Activated gamma-delta T cell treated with Interleukin-2 at 50 U/mL for 16 hours (primary cell): ENCODE results near the gene LGALS7B.
"Not testable (repeated sequence)": the region's sequence is repeated elsewhere in the genome, so short reads cannot be mapped to it uniquely, and the experiment has no call there.

ENCODE experiments used
- DNase-seq: peaks from one replicate; pipeline ENCODE4 v3.0.0-alpha.2; 2020

The LGALS7B gene

DNA sequence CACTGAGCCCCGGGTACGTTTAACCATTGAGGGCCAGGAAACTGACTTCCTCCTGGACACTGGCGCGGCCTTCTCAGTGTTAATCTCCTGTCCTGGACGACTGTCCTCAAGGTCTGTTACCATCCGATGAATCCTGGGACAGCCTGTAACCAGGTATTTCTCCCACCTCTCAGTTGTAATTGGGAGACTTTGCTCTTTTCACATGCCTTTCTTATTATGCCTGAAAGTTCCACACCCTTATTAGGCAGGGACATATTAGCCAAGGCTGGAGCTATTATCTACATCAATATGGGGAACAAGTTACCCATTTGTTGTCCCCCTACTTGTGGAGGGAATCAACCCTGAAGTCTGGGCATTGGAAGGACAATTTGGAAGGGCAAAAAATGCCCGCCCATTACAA is 36.9 kb downstream of the LGALS7B start:
- DNase-seq = not testable (repeated sequence)

DNA sequence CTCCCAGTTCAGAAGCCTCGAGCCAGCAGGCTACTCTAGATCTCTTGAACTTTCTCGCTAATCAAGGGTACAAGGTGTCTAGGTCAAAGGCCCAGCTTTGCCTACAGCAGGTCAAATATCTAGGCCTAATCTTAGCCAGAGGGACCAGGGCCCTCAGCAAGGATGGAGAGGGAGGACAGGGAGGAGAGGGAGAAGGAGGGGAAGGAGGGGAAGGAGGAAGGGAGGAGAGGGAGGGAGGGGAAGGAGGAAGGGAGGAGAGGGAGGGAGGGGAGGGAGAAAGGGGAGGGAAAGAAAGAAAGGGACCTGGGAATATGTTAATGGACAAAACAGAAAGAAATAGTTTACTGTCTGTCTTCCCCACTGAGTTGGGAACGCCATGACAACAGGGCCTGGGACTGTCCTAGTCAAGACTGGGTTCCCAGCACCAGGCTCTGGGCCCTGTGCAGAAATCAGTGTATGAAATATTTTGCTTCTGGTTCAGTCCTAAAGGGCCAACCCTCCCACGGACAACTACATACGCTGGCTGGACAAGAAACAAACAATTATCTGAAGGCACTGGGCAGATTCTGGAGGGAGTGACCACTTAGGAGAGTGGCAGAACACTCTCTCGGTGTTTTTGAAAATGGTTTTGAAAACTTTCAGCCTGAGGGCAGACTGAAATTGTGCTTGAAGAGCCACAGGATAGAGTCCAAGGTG is 38.0 kb downstream of the LGALS7B start:
- DNase-seq = no peak

DNA sequence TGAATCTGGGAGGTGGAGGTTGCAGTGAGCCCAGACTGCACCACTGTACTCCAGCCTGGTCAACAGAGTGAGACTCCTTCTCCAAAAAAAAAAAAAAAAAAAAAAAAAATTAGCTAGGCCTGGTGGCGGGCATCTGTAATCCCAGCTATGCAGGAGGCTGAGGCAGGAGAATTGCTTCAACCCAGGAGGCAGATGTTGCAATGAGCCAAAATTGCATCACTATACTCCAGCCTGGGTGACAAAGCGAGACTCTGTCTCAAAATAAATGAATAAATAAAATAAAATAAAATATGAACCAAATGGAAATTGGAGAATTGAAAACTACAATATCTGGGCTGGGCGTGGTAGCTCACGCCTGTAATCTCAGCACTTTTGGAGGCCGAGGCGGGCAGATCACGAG is 40.2 kb downstream of the LGALS7B start:
- DNase-seq = not testable (repeated sequence)

DNA sequence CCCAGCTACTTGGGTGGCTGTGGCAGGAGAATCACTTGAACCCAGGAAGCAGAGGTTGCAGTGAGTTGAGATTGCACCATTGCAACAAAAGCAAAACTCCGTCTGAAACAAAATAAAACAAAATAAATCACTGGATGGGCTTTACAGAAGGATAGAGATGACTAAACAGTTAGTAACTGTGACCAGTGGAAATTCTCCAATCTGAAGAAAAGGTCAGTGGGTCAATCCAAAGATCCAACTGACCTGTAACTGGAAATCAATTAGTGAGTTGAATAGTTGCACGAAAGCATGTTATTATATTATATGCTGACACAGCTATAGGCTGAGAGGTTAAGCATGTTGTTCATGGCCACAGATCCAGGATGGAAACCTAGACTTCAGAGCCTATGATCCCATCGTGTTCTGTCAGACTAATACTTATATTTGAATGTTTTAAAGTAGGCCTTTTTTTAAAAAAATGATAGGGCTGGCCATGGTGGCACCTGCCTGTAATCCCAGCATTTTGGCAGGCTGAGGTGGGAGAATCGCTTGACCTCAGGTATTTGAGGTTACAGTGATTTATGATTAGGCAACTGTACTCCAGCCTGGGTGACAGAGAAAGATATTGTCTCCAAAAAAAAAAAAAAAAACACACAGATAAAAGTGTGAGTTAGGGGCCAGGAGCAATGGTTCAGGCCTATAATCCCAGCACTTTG is 41.2 kb downstream of the LGALS7B start:
- DNase-seq = no peak

DNA sequence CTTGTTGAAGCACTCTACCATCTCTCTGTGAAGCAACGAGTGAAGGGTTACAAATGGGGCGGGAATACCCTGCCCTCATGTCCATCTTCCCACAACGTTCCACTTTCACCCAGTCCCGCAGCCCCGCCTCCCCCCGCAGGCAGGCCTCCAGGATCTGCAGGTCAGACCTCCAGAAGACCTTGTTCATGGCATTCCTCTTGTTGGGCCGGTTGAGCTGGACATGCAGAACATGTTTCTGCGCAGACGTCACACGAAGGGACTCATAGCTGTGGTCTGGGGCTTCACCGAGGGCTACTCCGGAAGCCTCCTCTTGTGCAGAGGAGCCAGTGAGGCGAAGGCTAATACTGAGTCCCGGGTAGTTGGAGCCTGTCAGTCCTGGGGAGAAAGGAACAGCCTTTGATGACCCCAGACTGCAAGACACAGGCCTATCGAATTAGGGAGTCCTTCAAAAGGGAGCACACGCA is 42.2 kb downstream of the LGALS7B start:
- no peak for DNase-seq

DNA sequence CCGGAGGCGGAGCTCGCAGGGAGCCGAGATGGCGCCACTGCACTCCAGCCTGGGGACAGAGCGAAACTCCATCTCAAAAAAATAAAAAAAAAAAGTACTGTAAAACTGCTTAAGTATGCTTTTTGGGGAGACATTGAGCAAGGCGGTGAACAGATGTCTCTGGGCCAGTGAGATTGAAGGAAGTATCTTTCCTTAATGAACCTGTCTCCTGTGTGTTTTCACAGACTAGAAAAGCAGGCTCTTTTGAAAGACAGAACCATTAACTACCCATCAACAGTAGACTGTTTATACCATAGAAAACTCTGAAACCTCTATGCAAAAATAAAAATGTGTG is 44.1 kb downstream of the LGALS7B start:
- DNase-seq = no peak

DNA sequence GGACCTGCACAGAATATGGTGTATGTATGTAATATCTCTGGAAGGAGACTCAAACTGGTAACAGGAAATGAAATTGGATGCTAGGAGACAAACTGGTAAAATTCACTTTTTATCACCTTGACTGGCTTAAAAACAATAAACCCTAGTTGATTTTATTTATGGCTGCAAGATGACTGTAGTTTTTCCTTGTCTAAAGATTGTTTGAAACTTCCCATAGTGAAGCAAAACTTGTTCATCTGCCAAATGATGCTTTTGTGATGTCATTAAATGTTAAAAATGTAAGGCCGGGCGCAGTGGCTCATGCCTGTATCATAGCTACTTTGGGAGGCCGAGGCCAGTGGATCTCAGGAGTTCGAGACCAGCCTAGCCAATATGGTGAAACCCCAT is 45.1 kb downstream of the LGALS7B start:
- DNase-seq = no peak

DNA sequence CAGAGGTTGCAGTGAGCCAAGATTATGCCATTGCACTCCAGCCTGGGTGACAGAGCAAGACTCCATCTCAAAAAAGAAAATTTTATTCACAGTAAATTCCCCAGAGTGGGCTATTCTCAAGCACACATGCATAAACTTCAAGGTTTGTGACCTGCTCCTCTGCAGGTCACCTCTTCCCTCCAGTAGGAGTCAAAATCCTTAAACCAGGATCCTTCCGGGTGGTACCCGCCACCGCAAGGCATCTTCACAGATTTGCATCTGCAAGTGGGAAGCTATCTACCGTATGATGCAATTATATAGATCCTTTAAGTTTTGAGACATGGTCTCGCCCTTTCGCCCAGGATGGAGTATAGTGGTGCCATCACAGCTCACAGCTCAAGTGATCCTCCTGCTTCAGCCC is 45.6 kb downstream of the LGALS7B start:
- no peak for DNase-seq

DNA sequence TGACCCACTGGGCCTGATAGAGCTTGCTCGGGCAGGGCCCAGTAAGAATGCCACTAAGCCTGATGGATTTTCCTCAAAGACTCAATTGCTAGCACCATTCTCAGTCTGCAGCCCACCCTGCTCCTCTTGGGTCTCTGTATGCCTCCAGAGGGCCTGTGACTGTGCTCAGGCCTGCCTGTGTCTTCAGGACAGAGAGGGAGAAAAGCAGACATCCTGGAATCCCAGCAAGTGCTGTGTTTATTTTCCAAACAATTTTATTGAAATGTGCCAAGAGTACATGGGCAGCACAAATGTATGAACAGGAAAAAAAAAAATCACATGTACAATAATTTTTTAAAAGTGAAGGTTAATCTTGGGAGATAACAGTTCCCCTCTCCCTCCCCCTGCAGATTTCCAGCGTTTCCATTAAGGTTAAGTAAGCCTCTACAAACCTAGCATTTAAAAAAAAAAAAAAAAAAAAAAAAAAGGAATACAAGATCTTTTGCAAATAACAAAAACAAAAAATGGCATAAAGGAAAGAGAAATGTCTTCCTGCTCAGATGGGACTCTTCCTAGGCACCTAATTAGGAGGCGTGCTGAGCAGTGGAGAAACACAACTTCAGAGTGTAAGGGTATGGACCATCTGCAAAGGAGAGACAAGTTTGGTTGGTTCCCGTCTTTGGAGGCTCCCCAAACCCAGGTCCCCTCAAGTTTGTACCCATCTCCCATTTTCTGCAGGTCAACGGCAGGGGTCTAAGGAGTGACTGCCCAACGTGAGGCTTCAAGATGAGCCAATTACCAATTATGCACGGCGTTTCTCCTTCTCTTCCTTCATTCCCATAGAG is 47.4 kb downstream of the LGALS7B start:
- DNase-seq = no peak

DNA sequence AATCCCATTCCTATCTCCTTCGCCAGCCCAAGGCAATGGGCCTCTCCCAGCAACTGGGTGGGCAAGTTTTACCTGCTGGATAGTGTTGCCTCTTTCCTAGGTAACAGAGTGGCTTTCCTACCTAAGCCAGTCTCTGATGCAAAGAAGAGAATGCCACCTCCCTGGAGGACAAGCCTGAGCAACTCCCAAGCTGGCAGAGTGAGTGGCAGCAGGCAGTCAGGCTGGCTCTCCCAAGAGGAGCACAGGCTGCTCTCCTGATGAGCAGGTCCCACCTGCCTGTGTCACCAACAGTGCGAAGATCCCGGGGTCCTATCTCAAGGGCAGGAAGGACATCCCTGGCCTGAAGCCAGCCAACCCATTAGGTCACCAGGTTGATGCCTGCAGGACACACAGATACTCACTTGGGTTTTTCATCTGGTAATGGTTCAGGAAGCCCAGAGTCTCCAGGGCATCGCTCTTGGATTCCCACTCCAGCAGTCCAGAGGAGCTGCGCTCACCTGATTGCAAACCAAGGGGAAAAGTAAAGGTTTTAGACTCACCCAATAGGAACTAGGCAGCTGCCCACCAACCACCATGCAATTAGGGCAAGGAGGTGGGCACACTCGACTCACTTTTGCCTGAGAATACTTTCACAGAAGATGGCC is 48.1 kb downstream of the LGALS7B start:
- no peak for DNase-seq

DNA sequence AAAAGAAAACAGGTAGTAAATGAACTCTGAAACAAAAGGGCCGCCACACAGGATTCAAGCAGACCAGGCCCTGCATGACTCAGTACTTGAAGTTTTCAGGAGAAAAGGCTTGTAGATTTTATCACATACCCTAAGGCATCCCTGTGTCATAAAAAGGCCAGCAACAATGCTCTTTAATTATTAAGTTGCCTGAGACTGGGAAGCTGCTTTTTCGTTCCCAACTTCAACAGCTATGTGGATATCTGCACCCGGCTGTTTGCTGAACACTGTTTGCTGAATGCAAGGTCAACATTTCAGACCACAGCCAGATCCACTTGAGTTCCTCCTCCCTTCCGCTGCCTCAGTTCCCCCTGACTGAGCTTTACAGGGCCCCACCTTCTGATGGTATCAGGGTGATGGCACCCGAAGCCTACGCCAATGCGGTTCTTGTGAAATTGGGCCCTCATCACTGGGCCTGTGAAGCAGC is 48.7 kb downstream of the LGALS7B start:
- DNase-seq = no peak

DNA sequence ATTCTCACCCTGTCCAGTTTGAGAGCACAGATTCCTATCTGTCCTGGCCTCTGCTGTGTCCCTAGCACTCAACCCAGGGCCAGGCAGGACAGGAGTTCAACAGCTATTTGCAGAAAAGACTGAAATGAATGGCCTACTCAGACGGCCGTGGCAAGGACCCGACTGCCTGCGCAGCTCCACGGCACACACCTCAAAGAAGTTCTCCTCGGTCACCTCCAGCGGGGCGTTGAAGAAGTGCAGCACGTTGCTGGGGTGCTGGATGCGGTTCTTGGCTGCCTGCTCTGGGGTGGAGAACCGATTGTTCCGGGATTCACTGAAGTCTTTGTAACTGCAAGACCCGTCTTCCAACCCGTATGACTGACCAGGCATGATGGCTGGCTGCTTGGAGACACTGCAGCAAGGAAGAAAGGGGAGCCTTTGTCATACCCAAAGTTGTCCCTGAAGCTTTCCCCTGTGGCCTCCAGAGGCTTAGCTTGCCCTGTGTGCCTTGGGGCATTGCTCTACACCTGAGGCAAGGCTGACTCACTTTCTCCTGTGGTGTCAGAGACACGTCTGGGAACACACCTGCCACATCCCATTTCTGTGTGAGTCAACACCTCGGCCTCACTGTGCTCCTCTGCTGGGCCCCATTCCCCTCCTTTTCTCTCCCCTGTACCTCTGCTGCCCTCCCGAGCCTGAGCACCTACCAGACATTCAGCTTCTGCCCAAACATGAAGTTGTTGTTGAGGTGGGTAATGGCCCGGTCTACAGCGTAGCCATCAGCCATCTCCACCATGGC is 49.4 kb downstream of the LGALS7B start:
- no peak for DNase-seq

DNA sequence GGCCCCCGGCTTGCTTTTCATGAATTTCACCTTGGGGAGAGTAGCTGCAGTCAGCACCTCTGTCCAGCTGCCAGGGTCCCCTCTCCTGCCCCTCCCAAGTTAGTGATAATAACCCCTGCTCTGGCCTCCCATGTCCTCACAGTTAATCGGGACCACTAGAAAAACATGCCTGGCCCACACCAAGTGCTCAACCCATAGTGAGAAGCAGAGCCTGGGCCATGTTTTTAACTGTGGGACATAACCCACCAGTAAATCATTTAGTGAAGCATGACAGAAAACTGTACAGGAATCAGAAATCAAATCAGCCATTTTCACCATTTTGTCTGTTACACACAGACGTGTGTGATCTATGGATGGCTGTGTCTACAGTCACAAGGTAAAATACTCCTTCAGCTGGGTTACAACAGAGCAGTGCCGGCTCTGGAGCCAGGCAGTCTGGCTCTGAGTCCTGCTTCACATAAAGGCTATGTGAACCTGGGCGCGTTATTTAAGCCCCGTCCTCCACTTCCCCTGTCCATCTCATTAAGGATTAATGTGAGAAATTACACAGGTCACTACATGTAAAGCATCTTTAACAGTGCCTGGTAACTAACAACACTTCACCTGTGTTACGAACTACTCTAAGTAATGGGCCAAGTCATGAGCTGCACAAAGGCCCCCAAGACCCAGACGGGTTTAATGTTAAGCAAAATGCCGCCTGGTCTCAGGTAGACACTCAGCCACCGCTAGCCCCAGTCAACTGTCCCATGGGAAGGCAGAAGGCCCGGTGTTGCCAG is 50.2 kb downstream of the LGALS7B start:
- no peak for DNase-seq

DNA sequence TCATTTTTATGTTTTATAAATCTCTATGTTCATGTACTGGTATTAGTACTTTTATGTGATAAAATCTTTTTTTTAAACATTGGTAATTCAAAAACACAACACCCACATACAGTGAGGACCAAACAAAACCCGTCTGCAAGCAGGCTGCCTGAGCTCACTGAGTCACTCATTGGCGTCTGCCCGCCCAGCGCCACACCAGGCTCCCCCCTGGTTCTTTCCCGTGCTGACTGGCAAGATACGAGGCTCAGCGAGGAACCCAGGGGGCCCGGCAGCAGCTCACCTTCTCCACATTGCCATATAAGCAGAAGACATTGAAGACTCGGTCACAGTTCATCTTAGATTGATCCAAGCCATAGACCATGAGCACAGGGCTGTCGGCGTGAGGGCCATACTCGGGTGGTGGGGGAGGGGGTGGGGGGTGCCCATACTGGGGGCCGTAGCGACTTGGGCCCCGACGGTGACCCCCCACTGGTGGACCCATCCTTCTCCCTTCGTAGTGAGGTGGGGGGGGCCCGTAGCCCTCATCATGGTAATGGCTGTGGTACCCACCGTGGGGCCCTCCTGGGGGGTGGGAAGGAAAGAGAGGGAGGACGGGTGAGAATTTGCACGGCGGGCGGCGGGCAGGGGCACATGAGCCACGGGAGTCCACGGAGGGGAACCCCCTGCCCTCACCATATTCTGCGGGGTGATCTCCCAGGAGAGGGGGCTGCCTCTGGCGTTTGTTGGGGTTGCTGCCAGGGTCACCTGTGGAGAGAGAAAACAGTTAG is 51.0 kb downstream of the LGALS7B start:
- no peak for DNase-seq

DNA sequence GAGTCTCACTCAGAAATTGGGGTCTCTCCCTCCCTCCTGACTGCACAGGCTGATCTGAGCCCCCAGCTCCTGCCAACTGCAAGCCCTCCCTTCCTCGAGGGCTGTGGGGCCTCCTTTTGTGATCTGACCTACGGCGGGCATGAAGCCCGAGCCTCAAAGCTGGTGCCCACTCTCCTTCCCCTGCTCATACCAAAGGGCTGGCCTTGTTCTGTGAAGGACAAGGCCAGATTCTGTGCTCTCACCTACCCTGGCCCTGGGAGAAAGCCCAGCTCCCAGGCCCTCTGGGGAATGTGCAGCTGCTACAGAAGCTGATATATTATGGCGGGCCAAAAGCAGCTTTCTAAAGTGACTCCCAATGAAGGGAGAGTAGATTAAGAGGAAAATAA is 51.6 kb downstream of the LGALS7B start:
- no peak for DNase-seq
